Right lobe of liver (tissue), 6 donors: ENCODE results near the gene B4GALNT3. TPM values are rescaled to one million over a fixed set of nuclear protein-coding genes. Genes with fewer than 3 reads are reported as not detected.

Experiments used
- ATAC-seq, 4 donors: fragments of 200-7000 bp; cut with Tn5 transposase; one replicate each; pipeline ENCODE4 v1.9.1; 2020; ENCODE audit warnings: mild to moderate bottlenecking in 4 of 4, moderate library complexity in 4 of 4
- DNase-seq, 3 donors: peaks; one replicate each; pipeline ENCODE4 v3.0.0-alpha.2; 2020
- H3K27ac ChIP-seq, 3 donors: fragments of 200-600 bp; one replicate each; pipeline ENCODE4 v1.8.0; 2022
- H3K27me3 ChIP-seq, 2 donors: fragments of 200-600 bp; one replicate each; pipeline ENCODE4 v1.8.0; 2022
- H3K36me3 ChIP-seq, 4 donors: fragments of 200-600 bp; sonication (generic) in 1 of 4; one replicate each; pipeline versions ENCODE4 v1.5.1 to v1.8.0; 2017 to 2022; ENCODE audit warnings: control low read depth in 1 of 4
- H3K4me1 ChIP-seq, 4 donors: fragments of 200-600 bp; sonication (generic) in 1 of 4; one replicate each; pipeline versions ENCODE4 v1.5.1 to v1.8.0; 2017 to 2022; ENCODE audit warnings: control low read depth in 1 of 4
- H3K4me3 ChIP-seq, 3 donors: fragments of 200-600 bp; one replicate each; pipeline ENCODE4 v1.8.0; 2022
- H3K9me3 ChIP-seq, 4 donors: fragments of 200-600 bp; sonication (generic) in 1 of 4; one replicate each; pipeline versions ENCODE4 v1.5.1 to v1.8.0; 2017 to 2022; ENCODE audit warnings: control low read depth in 1 of 4
- CTCF ChIP-seq, 4 donors: fragments of 200-600 bp in 3 of 4; fragments of 450-650 bp in 1 of 4; IDR thresholded peaks; one replicate each; pipeline versions ENCODE4 v1.5.1 to v1.8.0; 2016 to 2022; ENCODE audit warnings: antibody characterized with exemption in 4 of 4, mild to moderate bottlenecking in 2 of 4
- POLR2A ChIP-seq: fragments of 450-650 bp; IDR thresholded peaks from one replicate; pipeline ENCODE4 v1.6.1; 2017; ENCODE audit warnings: antibody characterized with exemption, mild to moderate bottlenecking
- WGBS: methylation state at CpG from one replicate; pipeline ENCODE4 v1.1.6; 2018; ENCODE audit warnings: low coverage, low lambda C conversion rate; ENCODE audit not compliant: insufficient coverage; ENCODE audit errors: missing lambda C conversion rate; 5-methylcytosine and 5-hydroxymethylcytosine counted together
- intact Hi-C, 2 donors: fragments of 100-400 bp; cut with DNase I; formaldehyde crosslinking; loops; one replicate each; pipeline versions ENCODE4 v1.11.2 to v1.14.1; 2022
- total RNA-seq, 6 experiments: library from RNA; depleted of rRNA in 2 of 6; stranded (reverse); fragments of >200 nt in 2 of 6; fragmentation: NEBNext Ultra II Directional in 3 of 6; extraction: Animal tissue kit (Norgen Biotek cat#: 25700) in 3 of 6; gene quantifications; one replicate each; pipeline versions ENCODE4 v1.1.0 to v1.2.4, GENCODE V29; 2016 to 2023
- donor health status: DM: no; HTN: yes; CAD: no.
- donor health status: DM: no; HTN: no; CAD: no.
- donor health status: DM: no; HTN: no; CAD: no.
- donor health status: DM: no; HTN: yes; CAD: no.
- donor health status: DM: no; HTN: yes; CAD: no.

The B4GALNT3 gene
- total RNA-seq, 6 experiments from 2014 or later: 0.12 to 2.0 (median 0.38) TPM

- no peak for DNase-seq
- ATAC-seq: no peak
- H3K4me1 ChIP-seq: peaks cover 0 to 41% (median 6%) of the 10 kb centered on the region in 4 donors
These were observed 112.8 kb downstream of the B4GALNT3 start for GRCh38 chr12:572532-572899.

GRCh38 chr12:573232-573631, 113.5 kb downstream of the B4GALNT3 start:
- ATAC-seq (no peak), DNase-seq (no peak)
- Histone ChIP-seq H3K9me3 (no peaks in the 10 kb centered on the region), H3K4me1 (peaks cover 0 to 49% (median 10%) of the 10 kb centered on the region in 4 donors), H3K4me3 (no peak overlapping the region), H3K36me3 (no peaks in the 10 kb centered on the region), H3K27ac (no peak overlapping the region), H3K27me3 (no peaks in the 10 kb centered on the region)
- TF ChIP-seq CTCF (IDR thresholded peaks at IDR 0.05): no peak
- no peak for TF ChIP-seq POLR2A
- intact Hi-C loops: loop anchor here in 1 of 2 donors (5.0 kb wide), 1 partner anchor 179 kb away; the partner anchor contains the start of gene WNK1
- WGBS: 79% methylated on average over 4 of the region's 5 CpGs

More at GRCh38 chr12:572532-572899, 112.8 kb downstream of the B4GALNT3 start:
- H3K9me3 ChIP-seq: no peaks in the 10 kb centered on the region
- H3K27ac ChIP-seq: peak overlapping the region in 1 of 3 donors; percentile 90
- TF ChIP-seq CTCF (IDR thresholded peaks at IDR 0.05): no peak
- TF ChIP-seq POLR2A: no peak
- H3K27me3 ChIP-seq: no peaks in the 10 kb centered on the region
- no peak overlapping the region for H3K4me3 ChIP-seq
- intact Hi-C loops: loop anchor here in 1 of 2 donors (5.0 kb wide), 1 partner anchor 180 kb away; the partner anchor contains the start of gene WNK1
- 81% methylated on average over 2 of the region's 3 CpGs for WGBS
- no peaks in the 10 kb centered on the region for H3K36me3 ChIP-seq

GRCh38 chr12:574475-575128, 114.9 kb downstream of the B4GALNT3 start:
- Histone ChIP-seq H3K36me3 (no peaks in the 10 kb centered on the region), H3K27me3 (no peaks in the 10 kb centered on the region), H3K4me1 (peaks cover 0 to 54% (median 14%) of the 10 kb centered on the region in 4 donors), H3K4me3 (no peak overlapping the region), H3K9me3 (no peaks in the 10 kb centered on the region), H3K27ac (no peak overlapping the region)
- ATAC-seq (no peak), DNase-seq (no peak)
- intact Hi-C loops: loop anchor here in 1 of 2 donors (5.0 kb wide), 1 partner anchor 178 kb away; the partner anchor contains the start of gene WNK1
- 63% methylated on average over 3 of the region's 3 CpGs for WGBS
- TF ChIP-seq POLR2A (no peak), CTCF (IDR thresholded peaks at IDR 0.05) (no peak)

GRCh38 chr12:575129-575502, 115.4 kb downstream of the B4GALNT3 start:
- Histone ChIP-seq H3K4me3 (no peak overlapping the region), H3K36me3 (no peaks in the 10 kb centered on the region), H3K9me3 (no peaks in the 10 kb centered on the region), H3K27ac (peak overlapping the region in 1 of 3 donors; percentile 38), H3K4me1 (peaks cover 0 to 54% (median 14%) of the 10 kb centered on the region in 4 donors), H3K27me3 (no peaks in the 10 kb centered on the region)
- TF ChIP-seq POLR2A (no peak), CTCF (IDR thresholded peaks at IDR 0.05) (no peak)
- intact Hi-C loops: no loop called here
- no peak for ATAC-seq
- WGBS: 91% methylated on average over 5 of the region's 7 CpGs
- DNase-seq: peak in 1 of 3 donors; percentile 46
